ENCODE results near the gene GUCD1. TPM values are rescaled to one million over a fixed set of nuclear protein-coding genes. Genes with fewer than 3 reads are reported as not detected.

The GUCD1 gene
- total RNA-seq, 1 experiment from 2014 or later, result 87.4 TPM

GRCh38 chr22:24541681-24542515 is 13.0 kb downstream of the GUCD1 start:
- H2BK20ac ChIP-seq (ENCODE audit: low read depth, low read length, poor library complexity, severe bottlenecking), result no peak overlapping the region
- H2AFZ ChIP-seq (ENCODE audit: low read length), result no peak overlapping the region
- no peak overlapping the region for H3K4ac ChIP-seq (ENCODE audit: low read depth, low read length)
- no peaks in the 10 kb centered on the region for H3K27me3 ChIP-seq (ENCODE audit: insufficient read depth, low read length)
- H4K20me1 ChIP-seq (ENCODE audit: control insufficient read depth, insufficient read depth, insufficient read length), result no peaks in the 10 kb centered on the region
- WGBS (ENCODE audit: extremely low coverage, insufficient read length, low lambda C conversion rate), result no CpG with 5 or more reads among the region's 6 CpGs
- no peak overlapping the region for H2BK120ac ChIP-seq (ENCODE audit: low read depth, low read length, poor library complexity, severe bottlenecking)
- H3K4me2 ChIP-seq (ENCODE audit: insufficient read depth, insufficient read length, low read length), result no peak overlapping the region
- no peak overlapping the region for H2BK5ac ChIP-seq (ENCODE audit: insufficient read length, low read length)
- no peak overlapping the region for H2BK12ac ChIP-seq (ENCODE audit: insufficient read length, low read depth, low read length)
- no peak overlapping the region for H4K91ac ChIP-seq (ENCODE audit: insufficient read length, low read depth, low read length)
- no peaks in the 10 kb centered on the region for H3K79me1 ChIP-seq (ENCODE audit: insufficient read depth, low read depth, low read length, poor library complexity, severe bottlenecking)
- H3K79me2 ChIP-seq (ENCODE audit: insufficient read depth, low read length), result no peaks in the 10 kb centered on the region
- no peak overlapping the region for H3K27ac ChIP-seq (ENCODE audit: insufficient read length, low read depth, low read length)
- H3T11ph ChIP-seq (ENCODE audit: low read length), result no peak overlapping the region
- H3K18ac ChIP-seq (ENCODE audit: insufficient read length, low read depth, low read length), result no peak overlapping the region
- no peak overlapping the region for H4K5ac ChIP-seq (ENCODE audit: insufficient read length, low read depth, low read length)
- H3K23ac ChIP-seq (ENCODE audit: insufficient read length, low read depth, low read length), result no peak overlapping the region
- no peak overlapping the region for H2AK5ac ChIP-seq (ENCODE audit: insufficient read length, low read length)
- no peak for DNase-seq
- no peak overlapping the region for H3K9ac ChIP-seq (ENCODE audit: extremely low read depth, insufficient read length, low read length)
- no peaks in the 10 kb centered on the region for H3K9me3 ChIP-seq (ENCODE audit: control insufficient read depth, low read depth, low read length)
- no peaks in the 10 kb centered on the region for H3K23me2 ChIP-seq (ENCODE audit: insufficient read length, low read depth, low read length, poor library complexity, severe bottlenecking)
- H3K36me3 Mint-ChIP-seq (ENCODE audit: insufficient read depth in 1 of 3, low read depth in 3 of 3), result peaks cover 13 to 62% (median 54%) of the 10 kb centered on the region in 3 experiments; a peak in 6 of 7 replicates
- no peak overlapping the region for H3K27ac Mint-ChIP-seq
- no peak overlapping the region for H2BK15ac ChIP-seq (ENCODE audit: low read depth, low read length)
- H3K14ac ChIP-seq (ENCODE audit: insufficient read depth, low read length), result no peak overlapping the region
- H3K4me1 Mint-ChIP-seq, result no peaks in the 10 kb centered on the region
- no peak overlapping the region for H4K8ac ChIP-seq (replicated peaks; ENCODE audit: insufficient read length, low read depth, low read length)
- H3K27me3 Mint-ChIP-seq (ENCODE audit: low read depth), result no peaks in the 10 kb centered on the region
- H3K4me3 Mint-ChIP-seq, result no peak overlapping the region
- TF ChIP-seq, protein P1, sequence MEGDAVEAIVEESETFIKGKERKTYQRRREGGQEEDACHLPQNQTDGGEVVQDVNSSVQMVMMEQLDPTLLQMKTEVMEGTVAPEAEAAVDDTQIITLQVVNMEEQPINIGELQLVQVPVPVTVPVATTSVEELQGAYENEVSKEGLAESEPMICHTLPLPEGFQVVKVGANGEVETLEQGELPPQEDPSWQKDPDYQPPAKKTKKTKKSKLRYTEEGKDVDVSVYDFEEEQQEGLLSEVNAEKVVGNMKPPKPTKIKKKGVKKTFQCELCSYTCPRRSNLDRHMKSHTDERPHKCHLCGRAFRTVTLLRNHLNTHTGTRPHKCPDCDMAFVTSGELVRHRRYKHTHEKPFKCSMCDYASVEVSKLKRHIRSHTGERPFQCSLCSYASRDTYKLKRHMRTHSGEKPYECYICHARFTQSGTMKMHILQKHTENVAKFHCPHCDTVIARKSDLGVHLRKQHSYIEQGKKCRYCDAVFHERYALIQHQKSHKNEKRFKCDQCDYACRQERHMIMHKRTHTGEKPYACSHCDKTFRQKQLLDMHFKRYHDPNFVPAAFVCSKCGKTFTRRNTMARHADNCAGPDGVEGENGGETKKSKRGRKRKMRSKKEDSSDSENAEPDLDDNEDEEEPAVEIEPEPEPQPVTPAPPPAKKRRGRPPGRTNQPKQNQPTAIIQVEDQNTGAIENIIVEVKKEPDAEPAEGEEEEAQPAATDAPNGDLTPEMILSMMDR (conservative IDR thresholded peaks at IDR 0.05), result no peak
- H3K4me1 ChIP-seq (ENCODE audit: insufficient read depth, low read length), result no peaks in the 10 kb centered on the region
- no peak overlapping the region for H3K56ac ChIP-seq (ENCODE audit: insufficient read length, low read depth, low read length)
- no peaks in the 10 kb centered on the region for H3K9me3 Mint-ChIP-seq
